Thyroid gland (tissue), 4 donors: Measurements from ENCODE around the gene SOWAHD.

Source experiments
- CTCF ChIP-seq, 6 experiments: fragments of 200-600 bp in 3 of 6; fragments of 450-650 bp in 3 of 6; sonication (generic) in 3 of 6; IDR thresholded peaks; one replicate each; pipeline ENCODE4 v1.5.1; 2016 to 2019; ENCODE audit warnings: antibody characterized with exemption in 6 of 6, mild to moderate bottlenecking in 2 of 6, inconsistent platforms in 1 of 6, moderate library complexity in 1 of 6
- POLR2A ChIP-seq, 2 donors: fragments of 450-650 bp; IDR thresholded peaks; one replicate each; pipeline ENCODE4 v1.6.1; 2017; ENCODE audit warnings: antibody characterized with exemption in 2 of 2, mild to moderate bottlenecking in 2 of 2, moderate library complexity in 1 of 2

DNA sequence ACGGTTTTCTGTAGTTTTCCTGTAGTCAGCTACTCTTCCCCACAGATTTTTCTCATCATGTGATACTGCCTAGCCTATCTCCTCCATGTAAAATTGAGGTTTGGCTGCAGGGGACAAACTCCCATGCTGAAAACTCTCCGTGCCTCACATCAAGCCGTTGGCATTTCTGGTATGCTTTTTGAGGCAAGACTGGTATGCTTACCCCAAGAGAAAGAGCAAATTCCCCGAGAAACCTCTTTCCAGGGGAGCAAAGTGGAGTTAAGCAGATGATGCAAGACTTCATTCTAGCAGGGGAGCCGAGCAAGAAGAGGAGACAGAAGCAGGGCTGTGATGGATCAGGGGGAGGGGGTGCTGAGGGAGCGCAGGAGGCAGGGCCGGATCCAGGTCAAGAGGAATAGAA is 4.8 kb downstream of the SOWAHD start:
- TF ChIP-seq POLR2A (IDR thresholded peaks at IDR 0.05): no peak
- TF ChIP-seq CTCF (IDR thresholded peaks at IDR 0.05): no peak
